Astrocyte of the hippocampus (primary cell): ENCODE results near the gene LRG1.
A peak's percentile ranks its signal among the peaks of the same experiment; 100 is the strongest.
"Not testable (repeated sequence)": the region's sequence is repeated elsewhere in the genome, so short reads cannot be mapped to it uniquely, and the experiment has no call there.

ENCODE experiments used
- DNase-seq: peaks from one replicate; pipeline ENCODE4 v3.0.0; 2011; ENCODE audit warnings: low read depth, low spot score

LRG1 gene

DNA sequence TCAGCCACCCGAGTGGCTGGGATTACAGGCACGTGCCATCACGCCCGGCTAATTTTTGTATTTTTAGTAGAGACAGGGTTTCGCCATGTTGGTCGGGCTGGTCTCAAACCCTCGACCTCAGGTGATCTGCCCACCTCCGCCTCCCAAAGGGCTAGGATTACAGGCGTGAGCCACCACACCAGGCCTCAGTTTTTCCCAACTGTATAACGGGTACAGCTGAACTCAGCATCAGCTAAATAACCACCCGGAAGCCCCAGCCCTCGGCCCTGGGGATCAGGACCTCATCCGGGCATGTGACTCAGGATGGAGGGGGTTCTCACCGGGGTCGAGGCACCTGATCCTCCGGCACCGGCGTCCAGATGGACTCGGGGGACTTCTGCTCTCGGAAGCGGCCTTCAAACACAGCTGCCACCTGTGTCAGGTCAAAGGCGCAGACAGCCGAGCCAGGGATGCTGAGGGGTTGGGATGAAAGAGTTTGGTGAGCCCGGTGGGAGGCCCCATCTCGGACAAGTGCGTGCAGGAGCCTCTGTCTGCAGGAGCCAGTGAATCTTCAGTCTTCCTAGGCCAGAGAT, 10.7 kb upstream of the LRG1 start:
- no peak for DNase-seq

DNA sequence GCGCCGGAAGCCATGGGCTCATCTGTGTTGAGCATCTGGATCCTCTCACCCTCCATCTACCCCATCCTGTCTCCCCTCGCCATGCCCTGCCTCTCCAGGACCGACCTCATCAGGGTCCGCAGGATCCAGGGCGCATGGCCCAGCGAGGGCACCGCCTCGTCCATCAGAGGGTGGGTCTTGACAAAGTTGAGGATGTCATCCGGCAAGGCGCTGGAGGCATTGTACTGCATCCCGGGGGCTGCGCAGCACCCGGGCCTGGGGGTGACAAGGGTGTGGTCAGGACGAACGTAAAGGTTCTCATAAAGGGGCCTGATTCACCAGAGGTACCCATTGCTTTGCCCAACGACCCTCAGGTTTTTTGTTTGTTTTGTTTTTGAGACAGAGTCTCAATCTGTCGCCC, 10.2 kb upstream of the LRG1 start:
- DNase-seq, result no peak

GRCh38 chr19:4548238-4548584, 8.4 kb upstream of the LRG1 start:
- DNase-seq, result no peak

GRCh38 chr19:4547303-4548237, 7.7 kb upstream of the LRG1 start:
- DNase-seq, result peak; percentile 17

DNA sequence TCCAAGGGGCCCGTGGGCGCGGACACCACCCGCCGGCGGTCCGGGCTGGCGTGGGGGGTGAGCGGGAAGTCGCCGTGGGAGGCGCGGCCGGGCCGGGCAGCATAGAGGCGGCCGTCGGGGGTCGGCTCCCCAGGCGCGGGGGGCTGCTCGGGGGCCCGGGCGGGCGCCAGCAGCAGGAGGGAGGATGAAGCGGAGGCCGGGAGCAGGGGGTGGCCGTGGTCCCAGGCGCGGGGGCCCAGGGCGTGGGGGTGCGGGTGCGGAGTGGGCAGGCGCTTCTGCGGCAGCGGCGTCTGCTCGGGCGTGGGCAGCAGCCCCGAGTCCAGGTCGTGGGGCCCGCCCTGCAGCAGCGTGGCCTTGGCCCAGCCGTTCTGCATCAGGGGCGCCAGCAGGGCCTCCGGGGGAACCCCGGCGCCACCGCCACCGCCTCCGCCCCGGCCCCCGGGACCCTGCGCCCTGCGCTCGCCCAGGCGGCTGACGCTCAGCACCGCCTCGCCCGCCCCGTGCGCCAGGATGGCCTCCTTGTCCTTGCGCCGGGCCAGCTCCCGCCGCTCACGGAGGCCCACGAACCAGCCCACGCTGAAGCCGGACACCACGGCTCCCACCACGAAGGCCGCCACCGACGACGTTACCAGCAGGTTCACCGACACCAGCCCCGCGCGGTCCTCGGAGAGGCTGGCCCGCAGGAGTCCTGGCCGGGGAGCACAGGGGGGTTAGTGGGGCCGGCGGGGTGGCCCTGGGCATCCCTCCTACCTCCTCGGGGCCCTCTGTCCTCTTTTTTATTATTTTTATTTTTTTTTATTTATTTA, 4.2 kb upstream of the LRG1 start:
- no peak for DNase-seq

DNA sequence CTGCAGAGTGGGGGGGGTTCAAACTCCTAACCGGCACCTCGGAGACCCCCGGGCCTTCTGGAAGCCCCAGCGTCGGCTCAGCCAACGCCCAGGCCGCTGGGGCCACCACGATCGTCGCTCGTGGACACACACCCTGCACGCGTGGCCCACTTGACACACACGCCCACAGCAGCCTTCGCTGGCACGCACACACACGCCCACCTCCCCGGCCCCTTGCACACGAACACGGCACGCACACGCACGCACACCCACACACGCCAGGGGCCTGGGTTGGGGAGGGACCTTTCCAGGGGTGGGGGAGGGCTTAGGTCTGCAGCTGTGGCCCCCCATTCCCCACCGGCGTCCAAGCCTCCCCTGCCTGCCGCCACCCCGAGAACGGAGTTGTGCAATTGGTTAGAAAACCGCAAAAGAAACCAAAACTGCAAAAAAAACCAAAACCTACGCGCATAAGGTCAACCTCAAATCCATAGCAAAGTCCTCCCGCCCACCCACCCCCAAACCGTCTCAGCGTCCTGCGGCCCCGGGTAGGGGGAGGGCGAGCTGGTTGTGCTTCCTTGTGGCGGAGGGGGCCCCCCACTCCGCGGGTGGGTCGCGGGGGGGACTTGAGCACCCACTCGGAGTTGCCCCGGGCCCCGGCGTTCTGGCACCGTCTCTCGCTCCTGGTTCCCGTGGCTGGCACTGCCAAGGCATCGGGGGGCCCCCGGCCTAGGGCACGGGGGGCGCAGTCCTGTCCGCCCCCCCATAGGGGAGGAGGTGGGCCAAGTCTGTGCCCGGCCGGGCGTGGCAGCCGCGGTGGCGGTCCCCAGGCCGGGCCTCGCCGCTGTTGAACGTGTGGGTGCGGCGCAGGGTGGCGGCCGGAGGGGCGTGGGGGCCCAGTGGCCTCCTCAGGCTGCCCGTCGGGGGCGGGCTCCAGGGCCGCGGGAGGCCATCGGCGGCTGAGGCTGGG, 3.3 kb upstream of the LRG1 start:
- no peak for DNase-seq

DNA sequence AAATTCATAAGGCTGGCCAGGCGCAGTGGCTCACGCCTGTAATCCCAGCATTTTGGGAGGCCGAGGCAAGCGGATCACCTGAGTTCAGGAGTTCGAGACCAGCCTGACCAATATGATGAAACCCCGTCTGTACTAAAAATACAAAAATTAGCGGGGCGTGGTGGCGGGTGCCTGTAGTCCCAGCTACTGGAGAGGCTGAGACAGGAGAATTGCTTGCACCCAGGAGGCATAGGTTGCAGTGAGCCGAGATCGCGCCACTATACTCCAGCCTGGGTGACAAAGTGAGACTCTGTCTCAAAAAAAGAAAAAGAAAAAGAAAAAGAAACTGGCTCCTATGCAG, 1.9 kb upstream of the LRG1 start:
- not testable (repeated sequence) for DNase-seq

DNA sequence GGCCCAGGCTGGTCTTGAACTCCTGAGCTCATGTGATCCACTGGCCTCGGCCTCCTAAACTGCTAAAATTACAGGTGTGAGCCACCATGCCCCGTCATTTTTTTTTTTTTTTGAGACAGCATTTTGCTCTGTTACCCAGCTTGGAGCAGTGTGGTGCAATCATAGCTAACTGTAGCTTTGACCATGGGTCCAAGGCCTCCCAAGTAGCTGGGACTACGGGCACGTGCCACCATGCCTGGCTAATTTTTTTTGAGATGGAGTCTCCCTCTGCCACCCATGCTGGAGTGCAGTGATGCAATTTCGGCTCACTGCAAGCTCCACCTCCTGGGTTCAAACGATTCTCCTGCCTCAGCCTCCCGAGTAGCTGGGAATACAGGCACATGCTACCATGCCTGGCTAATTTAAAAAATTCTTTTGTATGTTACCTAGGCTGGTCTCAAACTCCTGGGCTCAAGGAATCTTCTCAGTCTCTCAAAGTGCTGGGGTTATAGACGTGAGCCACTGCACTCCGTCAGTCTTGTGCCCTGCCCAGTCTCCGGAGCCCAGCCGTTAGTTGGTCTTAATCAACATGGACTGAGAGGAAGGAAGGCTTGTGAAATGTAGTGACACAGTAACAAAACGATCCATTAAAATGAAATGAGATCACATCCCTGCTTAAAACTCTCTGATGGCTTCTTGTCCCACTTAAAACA, 1.4 kb upstream of the LRG1 start:
- no peak for DNase-seq

DNA sequence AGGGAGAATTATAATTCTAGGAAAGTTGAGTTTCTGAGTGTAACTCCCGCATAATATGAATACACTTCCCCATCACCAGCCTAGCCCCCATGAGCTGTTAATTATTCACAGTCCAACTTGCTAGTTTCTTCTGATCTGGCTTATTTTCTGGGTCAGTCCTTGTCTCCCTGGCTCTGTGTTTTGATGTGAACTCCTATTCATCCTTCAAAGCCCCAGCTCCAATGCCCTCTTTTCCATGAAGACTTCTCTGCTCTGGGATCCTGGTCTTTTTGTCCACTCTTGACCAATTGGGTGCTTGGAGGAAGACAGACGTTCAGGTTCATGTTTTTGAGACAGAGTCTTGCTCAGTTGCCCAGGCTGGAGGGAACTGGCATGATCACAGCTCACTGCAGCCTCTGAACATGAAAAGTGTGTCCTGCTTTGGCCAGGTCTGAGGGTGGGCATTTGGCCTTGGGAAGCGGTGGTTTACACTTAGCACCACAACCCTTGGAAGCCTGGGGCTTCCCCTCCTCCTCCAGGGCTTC, 605 bp downstream of the LRG1 start:
- no peak for DNase-seq

GRCh38 chr19:4538601-4538954, 1.3 kb downstream of the LRG1 start:
- DNase-seq, result no peak

DNA sequence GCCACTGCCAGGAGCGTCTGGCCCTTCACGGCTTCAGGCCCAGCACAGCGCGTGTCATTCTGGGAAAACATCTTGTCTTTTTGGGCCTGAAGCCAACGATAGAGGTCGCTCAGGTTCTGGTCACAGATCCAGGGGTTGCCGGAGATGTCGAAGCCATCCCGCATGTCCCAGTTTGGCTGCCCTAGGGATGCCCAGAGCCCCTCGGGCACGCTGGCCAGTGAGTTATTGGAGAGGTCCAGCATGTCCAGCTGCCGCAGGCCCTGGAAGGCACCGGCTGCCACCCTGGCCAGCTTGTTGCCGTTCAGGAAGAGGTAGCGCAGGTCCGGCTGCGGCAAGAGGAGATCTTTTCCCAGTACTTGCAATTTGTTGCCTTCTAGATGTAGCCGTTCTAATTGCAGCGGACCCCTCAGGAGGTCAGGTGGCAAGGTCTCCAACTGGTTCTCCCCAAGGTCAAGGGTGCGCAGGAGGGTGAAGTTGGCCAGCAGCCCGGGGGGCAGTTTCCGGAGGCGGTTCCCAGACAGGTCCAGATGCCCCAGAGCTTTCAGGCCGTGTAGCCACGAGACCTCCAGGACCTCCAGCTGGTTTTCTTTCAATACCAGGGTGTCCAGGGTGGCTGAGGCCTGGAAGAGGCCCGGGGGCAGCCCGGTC, 1.8 kb downstream of the LRG1 start:
- no peak for DNase-seq

DNA sequence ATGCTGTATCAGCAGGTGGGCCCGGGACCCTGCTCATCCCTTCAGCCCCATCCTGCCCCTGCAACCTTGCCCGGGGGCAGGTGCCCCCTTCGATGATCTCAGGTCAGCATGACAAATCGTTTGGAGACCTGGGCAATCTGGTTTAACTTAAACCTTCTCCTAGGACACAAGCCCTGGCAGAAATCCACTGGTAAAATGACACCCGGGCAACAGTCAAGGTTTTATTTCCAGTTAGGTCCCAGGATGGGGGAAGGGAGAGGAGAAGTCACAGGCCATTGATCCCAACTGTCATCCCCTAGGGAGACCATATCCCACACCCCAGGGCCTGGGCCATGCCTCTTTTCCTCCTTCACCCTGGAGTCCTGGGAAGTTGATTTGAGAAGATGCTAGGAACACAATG, 3.0 kb downstream of the LRG1 start:
- no peak for DNase-seq

- peak; percentile 78 for DNase-seq
Observed at GRCh38 chr19:4534836-4535658, 4.8 kb downstream of the LRG1 start, which contains the start of gene PLIN5. Gene PLIN5, minus strand, starts transcription at chr19:4535224. Its CDS starts 1,150 bp downstream, at chr19:4534074.

DNA sequence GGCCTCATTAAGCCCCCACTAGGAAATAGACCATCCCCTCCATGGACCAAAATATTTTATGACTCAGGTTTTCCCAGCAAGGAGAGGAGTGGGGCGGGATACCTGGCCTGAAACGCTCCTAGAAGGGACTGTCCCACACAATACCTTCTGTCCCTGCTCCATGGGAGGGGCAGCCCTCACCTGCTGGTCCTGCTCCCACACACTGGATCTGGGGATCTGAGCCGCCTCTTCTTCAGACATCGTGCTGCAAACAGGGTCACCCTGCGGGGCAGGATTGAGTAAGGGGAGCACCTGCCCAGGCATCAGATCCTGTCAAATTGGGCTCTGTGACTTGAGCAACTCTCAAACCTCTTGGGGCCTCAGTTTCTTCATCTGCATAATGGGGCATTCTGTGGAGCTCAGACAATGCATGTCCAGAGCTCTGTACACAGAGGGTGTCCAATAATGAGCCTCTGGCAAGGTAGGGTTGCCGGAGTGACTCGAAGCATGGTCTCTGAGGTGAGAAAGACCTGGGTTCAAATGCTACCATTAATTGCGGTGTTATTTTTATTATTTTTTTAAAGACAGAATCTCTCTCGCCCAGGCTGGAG, 5.9 kb downstream of the LRG1 start:
- DNase-seq, result no peak

- DNase-seq, result no peak
Observed at GRCh38 chr19:4533334-4533733, 6.5 kb downstream of the LRG1 start.

- DNase-seq, result no peak
Observed at GRCh38 chr19:4531562-4532165, 8.2 kb downstream of the LRG1 start.

- no peak for DNase-seq
Observed at GRCh38 chr19:4529924-4530522, 9.8 kb downstream of the LRG1 start.

DNA sequence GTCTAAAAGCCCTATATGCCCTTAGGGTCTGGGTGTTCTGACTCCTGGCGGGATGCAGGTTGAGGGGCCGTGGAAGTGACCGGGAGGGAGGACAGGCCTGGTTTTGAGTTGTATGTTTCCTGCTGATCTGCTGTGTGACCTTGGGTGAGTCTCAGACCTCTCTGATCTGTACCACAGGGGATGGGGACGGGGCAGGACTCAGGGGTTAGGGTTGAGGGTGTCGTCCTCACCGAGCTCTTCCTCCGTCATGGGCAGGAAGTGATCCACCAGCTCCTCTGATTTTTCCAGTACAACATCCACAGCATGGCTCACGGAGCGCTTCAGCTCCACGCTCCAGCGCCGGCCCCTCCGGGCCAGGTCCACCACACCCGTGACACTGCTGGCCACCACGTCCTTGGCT, 11.0 kb downstream of the LRG1 start:
- no peak for DNase-seq
